KMS-11 (cell line): ENCODE data around the gene OR3A2.
"Not testable (repeated sequence)": the region's sequence is repeated elsewhere in the genome, so short reads cannot be mapped to it uniquely, and the experiment has no call there.

Experiments
- H2AFZ ChIP-seq: fragments of 200-600 bp; sonication (generic); 2 replicates; pipeline ENCODE4 v1.6.1; 2016; ENCODE audit warnings: antibody characterized with exemption, mixed run types, low read depth
- H3K27ac ChIP-seq: fragments of 200-600 bp; sonication (generic); 2 replicates; pipeline ENCODE4 v1.6.1; 2016; ENCODE audit warnings: mild to moderate bottlenecking, mixed run types
- H3K27me3 ChIP-seq: fragments of 200-600 bp; sonication (generic); 2 replicates; pipeline ENCODE4 v1.6.1; 2017; ENCODE audit warnings: mild to moderate bottlenecking, low read depth, mixed run types, moderate library complexity; ENCODE audit not compliant: insufficient read depth
- H3K36me3 ChIP-seq: fragments of 200-600 bp; sonication (generic); 2 replicates; pipeline ENCODE4 v1.6.1; 2017; ENCODE audit warnings: mild to moderate bottlenecking, mixed run types; ENCODE audit not compliant: insufficient read depth
- H3K4me1 ChIP-seq: fragments of 200-600 bp; sonication (generic); 2 replicates; pipeline ENCODE4 v1.6.1; 2016; ENCODE audit warnings: mild to moderate bottlenecking, low read depth, mixed run types; ENCODE audit not compliant: poor library complexity, severe bottlenecking
- H3K4me2 ChIP-seq: fragments of 200-600 bp; sonication (generic); 2 replicates; pipeline ENCODE4 v1.7.0; 2016; ENCODE audit warnings: mild to moderate bottlenecking, mixed run types
- H3K4me3 ChIP-seq: fragments of 200-600 bp; sonication (generic); IDR thresholded peaks from 2 replicates; pipeline ENCODE4 v1.6.1; 2017; ENCODE audit warnings: low read depth, low read length, mixed read lengths; ENCODE audit not compliant: insufficient read depth
- H3K79me2 ChIP-seq: fragments of 200-600 bp; sonication (generic); 2 replicates; pipeline ENCODE4 v1.6.1; 2016; ENCODE audit warnings: low read depth, mixed run types; ENCODE audit not compliant: insufficient read depth
- H3K9ac ChIP-seq: fragments of 200-600 bp; sonication (generic); 2 replicates; pipeline ENCODE4 v1.6.1; 2016; ENCODE audit warnings: mild to moderate bottlenecking, mixed run types
- H4K20me1 ChIP-seq: fragments of 200-600 bp; sonication (generic); 2 replicates; pipeline ENCODE4 v1.6.1; 2016; ENCODE audit warnings: mild to moderate bottlenecking, mixed run types; ENCODE audit not compliant: insufficient read depth
- CTCF ChIP-seq: fragments of 200-600 bp; sonication (generic); conservative IDR thresholded peaks from 2 replicates; pipeline ENCODE4 v1.6.1; 2017; ENCODE audit warnings: low read depth, mild to moderate bottlenecking, antibody characterized with exemption, low read length, moderate library complexity, mixed read lengths

OR3A2 gene

GRCh38 chr17:3389791-3390190 lies 3.7 kb upstream of the OR3A2 start:
- H3K4me3 ChIP-seq = no peak overlapping the region
- no peaks in the 10 kb centered on the region for H3K79me2 ChIP-seq
- H4K20me1 ChIP-seq = no peaks in the 10 kb centered on the region
- TF ChIP-seq CTCF = no peak
- H3K9ac ChIP-seq = no peak overlapping the region
- no peaks in the 10 kb centered on the region for H3K4me1 ChIP-seq
- no peak overlapping the region for H3K4me2 ChIP-seq
- no peaks in the 10 kb centered on the region for H3K27me3 ChIP-seq
- H3K36me3 ChIP-seq = no peaks in the 10 kb centered on the region
- no peak overlapping the region for H2AFZ ChIP-seq
- no peak overlapping the region for H3K27ac ChIP-seq

GRCh38 chr17:3381957-3382356 lies 4.2 kb downstream of the OR3A2 start:
- no peak overlapping the region for H3K9ac ChIP-seq
- H3K36me3 ChIP-seq = no peaks in the 10 kb centered on the region
- no peak overlapping the region for H3K27ac ChIP-seq
- H3K4me3 ChIP-seq = no peak overlapping the region
- no peaks in the 10 kb centered on the region for H3K79me2 ChIP-seq
- no peak overlapping the region for H3K4me2 ChIP-seq
- no peaks in the 10 kb centered on the region for H3K4me1 ChIP-seq
- no peak overlapping the region for H2AFZ ChIP-seq
- no peaks in the 10 kb centered on the region for H3K27me3 ChIP-seq
- H4K20me1 ChIP-seq = no peaks in the 10 kb centered on the region
- no peak for TF ChIP-seq CTCF

GRCh38 chr17:3378321-3378720 lies 7.8 kb downstream of the OR3A2 start:
- TF ChIP-seq CTCF = no peak
- H3K79me2 ChIP-seq = no peaks in the 10 kb centered on the region
- H3K4me2 ChIP-seq = no peak overlapping the region
- H3K36me3 ChIP-seq = no peaks in the 10 kb centered on the region
- H3K4me1 ChIP-seq = no peaks in the 10 kb centered on the region
- no peaks in the 10 kb centered on the region for H3K27me3 ChIP-seq
- H3K4me3 ChIP-seq = no peak overlapping the region
- no peaks in the 10 kb centered on the region for H4K20me1 ChIP-seq
- H2AFZ ChIP-seq = no peak overlapping the region
- H3K27ac ChIP-seq = no peak overlapping the region
- H3K9ac ChIP-seq = no peak overlapping the region

GRCh38 chr17:3371167-3371566 lies 14.9 kb downstream of the OR3A2 start:
- not testable (repeated sequence) for H3K4me3 ChIP-seq, H3K27me3 ChIP-seq, H3K4me2 ChIP-seq, H3K27ac ChIP-seq, H2AFZ ChIP-seq, H3K4me1 ChIP-seq, H3K36me3 ChIP-seq, H4K20me1 ChIP-seq, H3K9ac ChIP-seq, H3K79me2 ChIP-seq

GRCh38 chr17:3342782-3343181 lies 43.3 kb downstream of the OR3A2 start:
- not testable (repeated sequence) for H3K4me1 ChIP-seq, H2AFZ ChIP-seq, H3K27ac ChIP-seq, H3K27me3 ChIP-seq, H3K36me3 ChIP-seq, H3K4me2 ChIP-seq, H4K20me1 ChIP-seq, H3K4me3 ChIP-seq, H3K79me2 ChIP-seq, H3K9ac ChIP-seq
